Breast epithelium (tissue), 4 donors: ENCODE measurements around the gene TUBGCP2. TPM values are rescaled to one million over a fixed set of nuclear protein-coding genes. Genes with fewer than 3 reads are reported as not detected.

Experiments
- DNase-seq, 2 donors: peaks; one replicate each; pipeline ENCODE4 v3.0.0-alpha.2; 2019; ENCODE audit warnings: low spot score in 2 of 2
- H3K27ac ChIP-seq, 2 donors: fragments of 200-600 bp; sonication (generic) in 1 of 2; one replicate each; pipeline ENCODE4 v1.5.1; 2016 to 2019; ENCODE audit warnings: mild to moderate bottlenecking in 1 of 2
- H3K27me3 ChIP-seq, 2 donors: fragments of 200-600 bp; sonication (generic) in 1 of 2; one replicate each; pipeline versions ENCODE4 v1.5.1 to v1.6.0; 2017 to 2019; ENCODE audit warnings: control low read depth in 1 of 2, mild to moderate bottlenecking in 1 of 2
- H3K36me3 ChIP-seq: fragments of 200-600 bp; one replicate; pipeline ENCODE4 v1.5.1; 2019
- H3K4me1 ChIP-seq, 2 donors: fragments of 200-600 bp; sonication (generic); one replicate each; pipeline ENCODE4 v1.5.1; 2016 to 2019; ENCODE audit warnings: control low read depth in 1 of 2
- H3K4me3 ChIP-seq, 3 donors: fragments of 200-600 bp; sonication (generic); 1 replicate in 2 of 3; 2 replicates in 1 of 3; pipeline ENCODE4 v1.5.1; 2016 to 2019; ENCODE audit warnings: mild to moderate bottlenecking in 3 of 3, moderate library complexity in 2 of 3
- H3K9me3 ChIP-seq, 2 donors: fragments of 200-600 bp; sonication (generic) in 1 of 2; one replicate each; pipeline ENCODE4 v1.5.1; 2016 to 2019; ENCODE audit warnings: control low read depth in 1 of 2
- CTCF ChIP-seq, 3 donors: fragments of 450-650 bp; IDR thresholded peaks; one replicate each; pipeline ENCODE4 v1.5.1; 2016 to 2017; ENCODE audit warnings: antibody characterized with exemption in 3 of 3, mild to moderate bottlenecking in 3 of 3, moderate library complexity in 3 of 3
- POLR2A ChIP-seq: fragments of 450-650 bp; IDR thresholded peaks from one replicate; pipeline ENCODE4 v1.6.1; 2016; ENCODE audit warnings: antibody characterized with exemption, mild to moderate bottlenecking, moderate library complexity
- POLR2AphosphoS5 ChIP-seq, 3 donors: sonication (generic); formaldehyde crosslinking; IDR thresholded peaks; one replicate each; pipeline ENCODE4 v1.6.1; 2017; ENCODE audit warnings: antibody characterized with exemption in 3 of 3
- intact Hi-C: fragments of 100-400 bp; cut with DNase I; formaldehyde crosslinking; loops from one replicate; pipeline ENCODE4 v1.15.1; 2023; ENCODE audit warnings: low total_unique reads
- total RNA-seq, 3 donors: library from RNA; depleted of rRNA; stranded (reverse); fragments of >200 nt; gene quantifications; one replicate each; pipeline ENCODE4 v1.1.0, GENCODE V29; 2016

The TUBGCP2 gene
- total RNA-seq, 3 donors from 2014 or later, result 33.6 to 40.0 (median 39.5) TPM

DNA sequence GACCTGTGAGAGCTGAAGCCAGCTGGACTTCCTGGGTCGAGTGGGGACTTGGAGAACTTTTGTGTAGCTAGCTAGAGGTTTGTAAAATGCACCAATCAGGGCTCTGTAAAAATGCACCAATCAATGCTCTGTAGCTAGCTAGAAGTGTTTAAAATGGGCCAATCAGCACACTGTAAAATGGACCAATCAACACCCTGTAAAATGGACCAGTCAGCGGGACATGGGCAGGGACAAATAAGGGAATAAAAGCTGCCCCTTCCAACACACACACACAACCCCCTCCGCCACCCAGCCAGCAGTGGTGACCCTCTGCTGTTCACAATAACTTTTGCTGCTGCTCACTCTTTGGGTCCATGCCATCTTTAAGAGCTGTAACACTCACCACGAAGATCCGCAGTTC lies 7.2 kb upstream of the TUBGCP2 start:
- Histone ChIP-seq H3K9me3 (peaks cover 0 to under 1% of the 10 kb centered on the region in 2 donors), H3K27me3 (no peaks in the 10 kb centered on the region), H3K36me3 (no peaks in the 10 kb centered on the region), H3K4me3 (no peak overlapping the region), H3K27ac (no peak overlapping the region), H3K4me1 (no peaks in the 10 kb centered on the region)
- intact Hi-C loops, result no loop called here
- TF ChIP-seq POLR2A (no peak), CTCF (IDR thresholded peaks at IDR 0.05) (no peak), POLR2AphosphoS5 (IDR thresholded peaks at IDR 0.05) (no peak)
- no peak for DNase-seq

- Histone ChIP-seq H3K9me3 (no peaks in the 10 kb centered on the region), H3K4me3 (no peak overlapping the region), H3K4me1 (no peaks in the 10 kb centered on the region), H3K27ac (no peak overlapping the region), H3K27me3 (no peaks in the 10 kb centered on the region), H3K36me3 (no peaks in the 10 kb centered on the region)
- TF ChIP-seq POLR2A, result no peak
- no peak for TF ChIP-seq CTCF (IDR thresholded peaks at IDR 0.05)
- no peak for TF ChIP-seq POLR2AphosphoS5 (IDR thresholded peaks at IDR 0.05)
- DNase-seq, result no peak
- intact Hi-C loops, result no loop called here
Observed at GRCh38 chr10:133314911-133315310, 6.2 kb upstream of the TUBGCP2 start.

DNA sequence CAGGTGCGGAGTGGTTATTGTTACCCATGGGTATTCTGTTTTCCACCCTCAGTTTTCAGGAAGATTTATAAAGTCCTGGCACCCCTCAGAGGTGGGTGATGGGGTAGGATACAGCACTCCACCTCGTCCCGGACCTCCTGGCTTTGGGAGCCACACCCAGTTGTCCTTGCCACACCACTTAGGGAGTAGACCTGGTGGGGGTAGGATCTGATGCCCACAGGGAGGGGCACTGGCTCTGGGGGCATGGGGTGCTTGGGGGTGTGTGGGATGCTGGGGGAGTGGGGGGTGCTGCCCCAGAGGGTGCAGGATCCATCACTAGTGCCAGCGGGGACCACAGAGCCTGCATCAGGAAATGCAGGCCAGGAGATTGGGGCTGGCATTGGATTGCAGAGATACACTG lies 4.5 kb upstream of the TUBGCP2 start:
- TF ChIP-seq POLR2A (no peak), POLR2AphosphoS5 (IDR thresholded peaks at IDR 0.05) (no peak), CTCF (IDR thresholded peaks at IDR 0.05) (no peak)
- intact Hi-C loops, result no loop called here
- no peaks in the 10 kb centered on the region for H3K36me3 ChIP-seq
- no peaks in the 10 kb centered on the region for H3K4me1 ChIP-seq
- no peak for DNase-seq
- H3K9me3 ChIP-seq, result no peaks in the 10 kb centered on the region
- H3K4me3 ChIP-seq, result no peak overlapping the region
- no peaks in the 10 kb centered on the region for H3K27me3 ChIP-seq
- H3K27ac ChIP-seq, result no peak overlapping the region

GRCh38 chr10:133312769-133313145 lies 4.1 kb upstream of the TUBGCP2 start:
- no peaks in the 10 kb centered on the region for H3K4me1 ChIP-seq
- H3K4me3 ChIP-seq, result no peak overlapping the region
- H3K27me3 ChIP-seq, result no peaks in the 10 kb centered on the region
- no peak for DNase-seq
- TF ChIP-seq POLR2AphosphoS5 (IDR thresholded peaks at IDR 0.05) (no peak), POLR2A (no peak), CTCF (IDR thresholded peaks at IDR 0.05) (no peak)
- H3K27ac ChIP-seq, result no peak overlapping the region
- H3K36me3 ChIP-seq, result no peaks in the 10 kb centered on the region
- no peaks in the 10 kb centered on the region for H3K9me3 ChIP-seq
- intact Hi-C loops, result no loop called here

DNA sequence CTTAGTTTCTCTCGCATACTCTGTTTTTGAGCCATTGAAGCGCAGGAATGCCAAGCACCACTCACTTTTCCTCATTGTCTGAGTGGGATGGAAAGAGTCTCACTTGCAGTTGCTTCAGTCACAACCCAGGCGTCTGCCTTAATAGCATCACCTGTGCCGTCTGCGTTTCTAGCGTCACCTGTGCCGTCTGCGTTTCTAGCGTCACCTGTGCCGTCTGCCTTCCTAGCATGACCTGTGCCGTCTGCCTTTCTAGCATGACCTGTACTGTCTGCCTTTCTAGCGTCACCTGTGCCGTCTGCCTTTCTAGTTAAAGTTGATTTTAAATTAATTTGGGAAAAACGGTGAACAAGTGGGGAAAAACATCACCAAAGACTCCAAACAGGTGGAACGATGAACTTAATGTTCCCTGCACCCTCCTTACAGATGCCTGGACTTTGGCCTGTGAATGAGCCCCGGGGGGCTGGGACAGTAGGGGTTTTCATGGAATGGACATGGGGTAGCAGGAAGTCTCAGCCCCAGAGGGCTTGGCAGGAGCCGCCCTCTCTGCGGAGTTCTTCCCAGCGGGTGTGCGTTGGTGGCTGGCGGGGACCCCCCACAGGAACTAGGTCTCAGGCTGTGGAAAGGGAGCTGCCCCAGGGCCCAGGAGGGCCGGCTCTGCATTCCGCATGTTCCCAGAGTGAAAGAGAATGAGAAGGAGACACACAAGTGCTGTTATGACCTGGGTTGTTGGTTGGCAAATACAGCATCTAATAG lies 3.5 kb upstream of the TUBGCP2 start:
- H3K4me3 ChIP-seq, result no peak overlapping the region
- intact Hi-C loops, result no loop called here
- no peak for DNase-seq

More for the DNA sequence above, 3.5 kb upstream of the TUBGCP2 start:
- TF ChIP-seq CTCF (IDR thresholded peaks at IDR 0.05) (no peak), POLR2A (no peak)
- no peaks in the 10 kb centered on the region for H3K27me3 ChIP-seq
- H3K36me3 ChIP-seq, result no peaks in the 10 kb centered on the region
- H3K27ac ChIP-seq, result no peak overlapping the region
- H3K4me1 ChIP-seq, result peaks cover 0 to 5% of the 10 kb centered on the region in 2 donors
- no peaks in the 10 kb centered on the region for H3K9me3 ChIP-seq
